HepG2 (cell line): ENCODE data around the gene PRDM7. TPM values are rescaled to one million over a fixed set of nuclear protein-coding genes. Genes with fewer than 3 reads are reported as not detected.

Source experiments
- ATAD3A ChIP-seq: sonication (generic); formaldehyde crosslinking; IDR thresholded peaks from 2 replicates; pipeline ENCODE4 v1.4.0; 2020; ENCODE audit warnings: missing genetic modification reagents
- BCLAF1 ChIP-seq: fragments of 450-650 bp; IDR thresholded peaks from 2 replicates; pipeline ENCODE4 v1.6.1; 2017; ENCODE audit warnings: mild to moderate bottlenecking
- BRF2 ChIP-seq: sonication (generic); formaldehyde crosslinking; IDR thresholded peaks from 2 replicates; pipeline ENCODE4 v1.8.1; 2022; ENCODE audit warnings: mild to moderate bottlenecking, missing genetic modification reagents
- ELF3 ChIP-seq: IDR thresholded peaks from 2 replicates; pipeline ENCODE4 v1.6.1; 2016; ENCODE audit warnings: missing genetic modification reagents, missing compliant biosample characterization
- EZH2 ChIP-seq: conservative IDR thresholded peaks from 2 replicates; pipeline ENCODE4 v1.6.1; 2012; ENCODE audit warnings: mild to moderate bottlenecking, low read depth, low read length, moderate library complexity
- FOXK2 ChIP-seq: fragments of 450-650 bp; IDR thresholded peaks from 2 replicates; pipeline ENCODE4 v1.6.1; 2016
- KLF9 ChIP-seq: IDR thresholded peaks from 2 replicates; pipeline ENCODE4 v1.6.1; 2016; ENCODE audit warnings: low read depth
- LCORL ChIP-seq, 2 experiments: fragments of 450-650 bp in 1 of 2; sonication (generic) in 1 of 2; formaldehyde crosslinking in 1 of 2; IDR thresholded peaks; 2 replicates each; pipeline versions ENCODE4 v1.5.0 to v1.6.1; 2017 to 2020; ENCODE audit warnings: antibody characterized with exemption in 1 of 2, missing genetic modification reagents in 1 of 2
- MXD4 ChIP-seq: IDR thresholded peaks from 2 replicates; pipeline ENCODE4 v1.6.1; 2016; ENCODE audit warnings: mild to moderate bottlenecking, missing biosample characterization, missing genetic modification reagents
- NFIC ChIP-seq: IDR thresholded peaks from 2 replicates; pipeline ENCODE4 v1.6.1; 2012; ENCODE audit warnings: mild to moderate bottlenecking, low read length, inconsistent platforms
- NONO ChIP-seq, 2 experiments: fragments of 450-650 bp in 1 of 2; sonication (generic) in 1 of 2; formaldehyde crosslinking in 1 of 2; IDR thresholded peaks in 1 of 2; conservative IDR thresholded peaks in 1 of 2; 2 replicates each; pipeline versions ENCODE4 v1.6.1 to v1.8.0; 2017 to 2022; ENCODE audit warnings: mild to moderate bottlenecking in 1 of 2, missing genetic modification reagents in 1 of 2, moderate library complexity in 1 of 2
- NR1H2 ChIP-seq: sonication (generic); formaldehyde crosslinking; IDR thresholded peaks from 2 replicates; pipeline ENCODE4 v1.8.1; 2022; ENCODE audit warnings: low read depth, missing genetic modification reagents, borderline replicate concordance
- PAF1 ChIP-seq: IDR thresholded peaks from 2 replicates; pipeline ENCODE4 v1.6.1; 2016; ENCODE audit warnings: missing genetic modification reagents, missing compliant biosample characterization
- PHF21A ChIP-seq: sonication (generic); formaldehyde crosslinking; IDR thresholded peaks from 2 replicates; pipeline ENCODE4 v1.5.0; 2020; ENCODE audit warnings: mild to moderate bottlenecking, missing genetic modification reagents
- SP2 ChIP-seq: sonication (generic); formaldehyde crosslinking; IDR thresholded peaks from 2 replicates; pipeline ENCODE4 v1.5.1; 2020; ENCODE audit warnings: mild to moderate bottlenecking, missing genetic modification reagents
- ZBTB42 ChIP-seq: sonication (generic); formaldehyde crosslinking; IDR thresholded peaks from 2 replicates; pipeline ENCODE4 v1.5.0; 2020; ENCODE audit warnings: mild to moderate bottlenecking, missing genetic modification reagents
- ZFY ChIP-seq: sonication (generic); formaldehyde crosslinking; IDR thresholded peaks from 2 replicates; pipeline ENCODE4 v1.4.0; 2020; ENCODE audit warnings: missing genetic modification reagents
- ZMAT3 ChIP-seq: sonication (generic); formaldehyde crosslinking; conservative IDR thresholded peaks from 2 replicates; pipeline ENCODE4 v1.7.0; 2021; ENCODE audit warnings: missing genetic modification reagents
- ZNF335 ChIP-seq: sonication (generic); formaldehyde crosslinking; IDR thresholded peaks from 2 replicates; pipeline ENCODE4 v1.4.0; 2020; ENCODE audit warnings: missing genetic modification reagents
- ZNF34 ChIP-seq: sonication (generic); formaldehyde crosslinking; IDR thresholded peaks from 2 replicates; pipeline ENCODE4 v1.4.0; 2020; ENCODE audit warnings: mild to moderate bottlenecking, missing genetic modification reagents, borderline replicate concordance
- ZNF468 ChIP-seq: sonication (generic); formaldehyde crosslinking; IDR thresholded peaks from 2 replicates; pipeline ENCODE4 v1.8.0; 2022; ENCODE audit warnings: mild to moderate bottlenecking, moderate library complexity, missing genetic modification reagents
- ZNF563 ChIP-seq: sonication (generic); formaldehyde crosslinking; IDR thresholded peaks from 2 replicates; pipeline ENCODE4 v1.8.0; 2022; ENCODE audit warnings: mild to moderate bottlenecking, moderate library complexity, missing genetic modification reagents
- ZNF720 ChIP-seq: sonication (generic); formaldehyde crosslinking; IDR thresholded peaks from 2 replicates; pipeline ENCODE4 v1.4.0; 2020; ENCODE audit warnings: missing genetic modification reagents
- ZNF777 ChIP-seq: sonication (generic); formaldehyde crosslinking; IDR thresholded peaks from 2 replicates; pipeline ENCODE4 v1.4.0; 2020; ENCODE audit warnings: missing genetic modification reagents
- ZNF839 ChIP-seq: sonication (generic); formaldehyde crosslinking; IDR thresholded peaks from 2 replicates; pipeline ENCODE4 v1.4.0; 2020; ENCODE audit warnings: missing genetic modification reagents, mild to moderate bottlenecking, borderline replicate concordance
- polyA plus RNA-seq, 8 experiments: library from polyadenylated mRNA; depleted of rRNA in 3 of 8; stranded (reverse) in 7 of 8; unstranded in 1 of 8; fragments of >200 nt; fragmentation: Illumina TruSeq in 4 of 8; extraction: Trizol in 4 of 8; gene quantifications; 2 replicates each; pipeline versions ENCODE4 v1.2.1 to v1.2.3, GENCODE V29; 2011 to 2016; ENCODE audit warnings: low read depth in 4 of 8, missing spikeins in 1 of 8, mixed read lengths in 1 of 8; ENCODE audit not compliant: insufficient read depth in 1 of 8
- total RNA-seq, 5 experiments: library from RNA; depleted of rRNA; stranded (reverse); fragments of >200 nt; fragmentation: Illumina TruSeq; extraction: Trizol; gene quantifications; 2 replicates each; pipeline ENCODE4 v1.2.3, GENCODE V29; 2016; ENCODE audit warnings: low read depth in 1 of 5
- TF ChIP-seq, protein P1 (sequence below): sonication (generic); formaldehyde crosslinking; IDR thresholded peaks from 2 replicates; pipeline ENCODE4 v1.5.0; 2020; ENCODE audit warnings: missing genetic modification reagents, mild to moderate bottlenecking, borderline replicate concordance

Gene PRDM7
- total and polyA plus RNA-seq, 2 of the 13 experiments (the other 11 are each of a cell fraction or from before 2014, with no cell fraction given), result not detected

GRCh38 chr16:90022209-90023077 is 54.7 kb downstream of the PRDM7 start (continued):
- no peak for TF ChIP-seq BCLAF1
- TF ChIP-seq EZH2, result no peak
- 0 out of 2 replicates have a peak, but pooled peaks have one; percentile 89 for TF ChIP-seq ZNF34 (CRISPR knock-in tag)
- no peak for TF ChIP-seq NFIC
- TF ChIP-seq PHF21A (CRISPR knock-in tag), result 0 out of 2 replicates have a peak, but pooled peaks have one; percentile 38
- no peak for TF ChIP-seq NONO (IDR thresholded peaks at IDR 0.05)
- peak; percentile 91 for TF ChIP-seq NONO (CRISPR knock-in tag; conservative IDR thresholded peaks at IDR 0.05)
- no peak for TF ChIP-seq ATAD3A
- TF ChIP-seq, protein P1, sequence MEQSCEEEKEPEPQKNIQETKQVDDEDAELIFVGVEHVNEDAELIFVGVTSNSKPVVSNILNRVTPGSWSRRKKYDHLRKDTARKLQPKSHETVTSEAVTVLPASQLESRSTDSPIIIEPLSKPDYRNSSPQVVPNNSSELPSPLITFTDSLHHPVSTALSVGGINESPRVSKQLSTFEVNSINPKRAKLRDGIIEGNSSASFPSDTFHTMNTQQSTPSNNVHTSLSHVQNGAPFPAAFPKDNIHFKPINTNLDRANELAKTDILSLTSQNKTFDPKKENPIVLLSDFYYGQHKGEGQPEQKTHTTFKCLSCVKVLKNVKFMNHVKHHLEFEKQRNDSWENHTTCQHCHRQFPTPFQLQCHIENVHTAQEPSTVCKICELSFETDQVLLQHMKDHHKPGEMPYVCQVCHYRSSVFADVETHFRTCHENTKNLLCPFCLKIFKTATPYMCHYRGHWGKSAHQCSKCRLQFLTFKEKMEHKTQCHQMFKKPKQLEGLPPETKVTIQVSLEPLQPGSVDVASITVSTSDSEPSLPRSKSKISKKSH, result peak; percentile 72; the same call in 1 of the 2 replicates
- no peak for TF ChIP-seq NR1H2 (CRISPR knock-in tag)
- TF ChIP-seq ZBTB42, result no peak
- no peak for TF ChIP-seq FOXK2
- TF ChIP-seq ZNF839 (CRISPR knock-in tag), result peak; percentile 19; the same call in 1 of the 2 replicates
- TF ChIP-seq SP2 (CRISPR knock-in tag), result 0 out of 2 replicates have a peak, but pooled peaks have one; percentile 63
- TF ChIP-seq KLF9 (CRISPR knock-in tag), result peak; percentile 42; the same call in 1 of the 2 replicates
- TF ChIP-seq ZFY, result peak; percentile 94
- no peak for TF ChIP-seq LCORL (IDR thresholded peaks at IDR 0.05)
- TF ChIP-seq LCORL (CRISPR knock-in tag; IDR thresholded peaks at IDR 0.05), result 0 out of 2 replicates have a peak, but pooled peaks have one; percentile 56
- 0 out of 2 replicates have a peak, but pooled peaks have one; percentile 59 for TF ChIP-seq BRF2 (CRISPR knock-in tag)
- 0 out of 2 replicates have a peak, but pooled peaks have one; percentile 67 for TF ChIP-seq ZNF335 (CRISPR knock-in tag)
- TF ChIP-seq MXD4 (CRISPR knock-in tag), result peak; percentile 90
- no peak for TF ChIP-seq ZNF563 (CRISPR knock-in tag)
- no peak for TF ChIP-seq ZNF468
- peak; percentile 82 for TF ChIP-seq ZNF777 (CRISPR knock-in tag)
- peak; percentile 81 for TF ChIP-seq ELF3 (CRISPR knock-in tag)
- TF ChIP-seq ZMAT3 (CRISPR knock-in tag), result no peak; the same call in 1 of the 2 replicates
- TF ChIP-seq PAF1 (CRISPR knock-in tag), result no peak
- TF ChIP-seq ZNF720 (CRISPR knock-in tag), result no peak
